Measurements from ENCODE around the gene ZSCAN29. TPM values are rescaled to one million over a fixed set of nuclear protein-coding genes. Genes with fewer than 3 reads are reported as not detected.

Gene ZSCAN29
- total RNA-seq, 1 donor, result 26.3 TPM

GRCh38 chr15:43329217-43329959 is 41.5 kb downstream of the ZSCAN29 start:
- H3K4me3 ChIP-seq (ENCODE audit: low read depth, low read length), result peak overlapping the region; percentile 90
- TF ChIP-seq CTCF (IDR thresholded peaks at IDR 0.05; ENCODE audit: insufficient read depth, low read depth, low read length), result no peak
- peak; percentile 51 for DNase-seq (ENCODE audit: low read depth)

GRCh38 chr15:43325039-43325684 is 45.7 kb downstream of the ZSCAN29 start:
- H3K4me3 ChIP-seq (ENCODE audit: low read depth, low read length), result no peak overlapping the region
- no peak for DNase-seq (ENCODE audit: low read depth)
- TF ChIP-seq CTCF (IDR thresholded peaks at IDR 0.05; ENCODE audit: insufficient read depth, low read depth, low read length), result no peak

- H3K4me3 ChIP-seq (ENCODE audit: low read depth, low read length), result no peak overlapping the region
- no peak for DNase-seq (ENCODE audit: low read depth)
Observed at GRCh38 chr15:43318990-43319771, 51.7 kb downstream of the ZSCAN29 start.

GRCh38 chr15:43317566-43318184 is 53.2 kb downstream of the ZSCAN29 start:
- TF ChIP-seq CTCF (IDR thresholded peaks at IDR 0.05; ENCODE audit: insufficient read depth, low read depth, low read length), result no peak
- DNase-seq (ENCODE audit: low read depth), result no peak
- no peak overlapping the region for H3K4me3 ChIP-seq (ENCODE audit: low read depth, low read length)

More at GRCh38 chr15:43318990-43319771, 51.7 kb downstream of the ZSCAN29 start:
- no peak for TF ChIP-seq CTCF (IDR thresholded peaks at IDR 0.05; ENCODE audit: insufficient read depth, low read depth, low read length)

- no peak overlapping the region for H3K4me3 ChIP-seq (ENCODE audit: low read depth, low read length)
- TF ChIP-seq CTCF (IDR thresholded peaks at IDR 0.05; ENCODE audit: insufficient read depth, low read depth, low read length), result no peak
- no peak for DNase-seq (ENCODE audit: low read depth)
Observed at GRCh38 chr15:43316971-43317346, 53.9 kb downstream of the ZSCAN29 start.
